OCI-LY1 (cell line): ENCODE results near the gene HOXD10.

Experiments
- H2AFZ ChIP-seq: fragments of 200-600 bp; sonication (generic), shearing (Covaris generic); 2 replicates; pipeline ENCODE4 v1.6.0; 2014; ENCODE audit warnings: antibody characterized with exemption, mild to moderate bottlenecking, low read length
- H3F3A ChIP-seq: fragments of 200-600 bp; sonication (generic), shearing (Covaris generic); 2 replicates; pipeline ENCODE4 v1.6.0; 2014; ENCODE audit warnings: mild to moderate bottlenecking, antibody characterized with exemption, low read length, moderate library complexity; ENCODE audit not compliant: insufficient read depth
- H3K27ac ChIP-seq: fragments of 200-600 bp; sonication (generic); 2 replicates; pipeline ENCODE4 v1.5.1; 2014; ENCODE audit warnings: low read length, mixed run types, mild to moderate bottlenecking, low read depth; ENCODE audit not compliant: poor library complexity, severe bottlenecking
- H3K27me3 ChIP-seq: fragments of 200-600 bp; sonication (generic); 2 replicates; pipeline ENCODE4 v1.6.0; 2014; ENCODE audit warnings: antibody characterized with exemption, mild to moderate bottlenecking, low read length, moderate library complexity; ENCODE audit not compliant: insufficient read depth
- H3K36me3 ChIP-seq: fragments of 200-600 bp; sonication (generic); 2 replicates; pipeline ENCODE4 v1.6.1; 2014; ENCODE audit warnings: mild to moderate bottlenecking, antibody characterized with exemption, low read length, moderate library complexity, mixed read lengths; ENCODE audit not compliant: insufficient read depth
- H3K4me1 ChIP-seq: fragments of 200-600 bp; sonication (generic); 2 replicates; pipeline ENCODE4 v1.5.1; 2014; ENCODE audit warnings: mild to moderate bottlenecking, low read length, moderate library complexity; ENCODE audit not compliant: insufficient read depth, severe bottlenecking
- H3K4me2 ChIP-seq: fragments of 200-600 bp; sonication (generic), shearing (Covaris generic); 2 replicates; pipeline ENCODE4 v1.6.1; 2014; ENCODE audit warnings: low read length
- H3K4me3 ChIP-seq: fragments of 200-600 bp; sonication (generic); 2 replicates; pipeline ENCODE4 v1.5.1; 2014; ENCODE audit warnings: low read length, low read depth, mild to moderate bottlenecking, mixed read lengths; ENCODE audit not compliant: poor library complexity, severe bottlenecking
- H3K79me2 ChIP-seq: fragments of 200-600 bp; shearing (Covaris generic); 2 replicates; pipeline ENCODE4 v1.6.1; 2016; ENCODE audit warnings: mixed run types, low read length, mixed read lengths; ENCODE audit not compliant: insufficient read depth
- H3K9ac ChIP-seq: fragments of 200-600 bp; sonication (generic), shearing (Covaris generic); 2 replicates; pipeline ENCODE4 v1.6.1; 2014; ENCODE audit warnings: mild to moderate bottlenecking, low read length, mixed read lengths
- H3K9me2 ChIP-seq: fragments of 200-600 bp; sonication (generic), shearing (Covaris generic); 2 replicates; pipeline ENCODE4 v1.6.1; 2014; ENCODE audit warnings: low read depth, mild to moderate bottlenecking, low read length, mixed read lengths
- H3K9me3 ChIP-seq: fragments of 200-600 bp; shearing (Covaris generic); 2 replicates; pipeline ENCODE4 v1.6.1; 2014; ENCODE audit warnings: low read length, mixed read lengths
- H4K20me1 ChIP-seq: fragments of 200-600 bp; sonication (generic), shearing (Covaris generic); 2 replicates; pipeline ENCODE4 v1.6.0; 2016; ENCODE audit warnings: mild to moderate bottlenecking, low read length; ENCODE audit not compliant: insufficient read depth
- CTCF ChIP-seq: fragments of 200-600 bp; sonication (generic), shearing (Covaris generic); IDR thresholded peaks from 2 replicates; pipeline ENCODE4 v1.5.1; 2017; ENCODE audit warnings: mild to moderate bottlenecking, antibody characterized with exemption, low read length, moderate library complexity, mixed read lengths
- EZH2 ChIP-seq: fragments of 200-600 bp; sonication (generic), shearing (Covaris generic); IDR thresholded peaks from 2 replicates; pipeline ENCODE4 v1.8.0; 2017; ENCODE audit warnings: borderline replicate concordance, mixed run types, mild to moderate bottlenecking, antibody characterized with exemption, low read length, moderate library complexity, mixed read lengths

HOXD10 gene

GRCh38 chr2:176106581-176107539, 9.7 kb upstream of the HOXD10 start, which contains the start of gene HOXD11:
Gene HOXD11, plus strand, starts transcription at chr2:176107280. Its CDS starts 76 bp downstream, at chr2:176107356.
- Histone ChIP-seq H3K36me3 (no peaks in the 10 kb centered on the region), H3F3A (no peaks in the 10 kb centered on the region), H2AFZ (no peak within 1 kb of the TSS), H3K9ac (no peak within 1 kb of the TSS), H3K9me3 (no peaks in the 10 kb centered on the region), H3K27ac (no peak within 1 kb of the TSS), H3K9me2 (no peaks in the 10 kb centered on the region), H3K79me2 (no peaks in the 10 kb centered on the region), H3K4me1 (peaks cover 5% of the 10 kb centered on the region), H3K27me3 (no peaks in the 10 kb centered on the region), H3K4me2 (peak within 1 kb of the TSS; percentile 34; the same call in 1 of the 2 replicates), H3K4me3 (peak within 1 kb of the TSS; percentile 13), H4K20me1 (no peaks in the 10 kb centered on the region)
- TF ChIP-seq CTCF (no peak), EZH2 (no peak)

GRCh38 chr2:176107731-176108181, 8.8 kb upstream of the HOXD10 start:
- H4K20me1 ChIP-seq: no peaks in the 10 kb centered on the region
- TF ChIP-seq CTCF (no peak), EZH2 (no peak)
- H3K27me3 ChIP-seq: no peaks in the 10 kb centered on the region
- no peaks in the 10 kb centered on the region for H3F3A ChIP-seq
- no peak overlapping the region for H2AFZ ChIP-seq
- no peaks in the 10 kb centered on the region for H3K36me3 ChIP-seq
- no peak overlapping the region for H3K4me2 ChIP-seq
- no peak overlapping the region for H3K27ac ChIP-seq
- no peak overlapping the region for H3K9ac ChIP-seq
- H3K4me1 ChIP-seq: peaks cover 5% of the 10 kb centered on the region
- no peaks in the 10 kb centered on the region for H3K9me3 ChIP-seq
- H3K4me3 ChIP-seq: no peak overlapping the region
- H3K79me2 ChIP-seq: no peaks in the 10 kb centered on the region
- H3K9me2 ChIP-seq: no peaks in the 10 kb centered on the region

GRCh38 chr2:176109192-176109901, 7.2 kb upstream of the HOXD10 start:
- Histone ChIP-seq H3K9me3 (no peaks in the 10 kb centered on the region), H3K36me3 (no peaks in the 10 kb centered on the region), H2AFZ (no peak overlapping the region), H3F3A (no peaks in the 10 kb centered on the region), H3K4me2 (no peak overlapping the region), H3K4me1 (peaks cover 5% of the 10 kb centered on the region), H3K9ac (no peak overlapping the region), H3K79me2 (no peaks in the 10 kb centered on the region), H4K20me1 (no peaks in the 10 kb centered on the region), H3K9me2 (no peaks in the 10 kb centered on the region), H3K4me3 (no peak overlapping the region), H3K27ac (no peak overlapping the region), H3K27me3 (no peaks in the 10 kb centered on the region)
- TF ChIP-seq CTCF (no peak), EZH2 (no peak)
